CD4-positive, alpha-beta T cell treated with Interleukin-1 beta for 1 hour (primary cell): ENCODE measurements around the gene UBL4A.

Source experiments
- DNase-seq, 2 donors: peaks; one replicate each; pipeline ENCODE4 v3.0.0-alpha.2; 2020 to 2022

Gene UBL4A

DNA sequence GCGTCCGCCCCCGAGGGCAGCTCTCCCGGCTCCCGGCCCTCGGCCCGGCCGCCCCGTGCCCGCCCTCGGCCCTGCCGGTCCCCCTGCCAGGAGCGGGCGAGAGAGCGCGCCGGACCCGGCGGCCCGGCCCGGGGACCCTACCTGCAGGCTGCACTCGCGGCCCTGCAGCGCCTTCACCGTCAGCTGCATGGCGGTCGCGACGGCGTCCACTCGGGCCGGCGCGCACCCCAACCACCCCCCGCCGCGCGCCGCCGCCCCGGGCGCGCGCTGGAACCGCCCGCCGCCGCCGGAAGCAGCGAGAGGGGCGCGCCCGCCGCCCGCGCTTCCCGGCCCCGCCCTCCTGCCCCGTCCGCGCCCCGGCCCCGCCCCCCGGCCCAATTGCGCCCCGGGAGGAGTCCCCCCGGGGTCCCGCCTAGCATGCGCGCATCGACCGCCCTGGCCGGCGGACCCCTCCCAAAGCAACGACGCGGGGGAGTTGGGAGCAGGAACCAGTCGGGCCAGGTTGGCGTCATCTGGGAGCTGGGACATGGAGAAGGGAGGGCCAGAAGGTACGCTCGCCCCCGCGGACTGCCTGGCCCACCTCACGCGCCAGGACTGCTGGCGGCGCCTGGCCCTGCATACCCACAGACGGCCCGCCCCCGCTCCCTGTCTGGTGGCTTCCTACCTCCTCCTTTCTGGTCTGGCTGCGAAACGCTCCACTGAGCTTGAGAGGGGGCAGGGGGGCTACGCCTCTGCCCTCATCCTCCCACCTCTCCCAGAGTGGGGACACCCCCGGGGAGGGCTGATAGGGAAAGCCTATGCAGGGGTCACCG is at the start of gene UBL4A:
Gene UBL4A (minus strand): TSS at position 220 of the 812 bp plus-strand sequence. CDS start 31 bp downstream, at position 189.
- DNase-seq: peak; percentile 61 to 65

DNA sequence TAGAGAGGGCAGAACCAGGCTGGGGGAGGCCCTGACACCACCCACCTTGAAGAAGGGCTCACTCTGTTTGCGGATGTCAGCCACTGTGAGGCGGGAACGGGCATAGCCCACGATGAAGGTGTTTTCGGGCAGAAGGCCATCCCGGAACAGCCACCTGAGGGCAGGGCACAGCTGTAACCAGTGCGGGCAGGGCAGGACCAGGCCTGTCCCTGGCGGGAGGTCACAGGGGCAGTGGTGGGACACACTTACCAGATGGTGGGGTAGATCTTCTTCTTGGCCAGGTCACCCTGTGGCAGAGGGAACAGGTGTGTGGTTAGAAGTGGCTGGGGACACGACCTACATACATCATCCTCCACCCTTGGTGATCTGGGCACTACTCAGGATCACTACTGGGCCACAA is 49.5 kb upstream of the UBL4A start:
- DNase-seq: no peak

DNA sequence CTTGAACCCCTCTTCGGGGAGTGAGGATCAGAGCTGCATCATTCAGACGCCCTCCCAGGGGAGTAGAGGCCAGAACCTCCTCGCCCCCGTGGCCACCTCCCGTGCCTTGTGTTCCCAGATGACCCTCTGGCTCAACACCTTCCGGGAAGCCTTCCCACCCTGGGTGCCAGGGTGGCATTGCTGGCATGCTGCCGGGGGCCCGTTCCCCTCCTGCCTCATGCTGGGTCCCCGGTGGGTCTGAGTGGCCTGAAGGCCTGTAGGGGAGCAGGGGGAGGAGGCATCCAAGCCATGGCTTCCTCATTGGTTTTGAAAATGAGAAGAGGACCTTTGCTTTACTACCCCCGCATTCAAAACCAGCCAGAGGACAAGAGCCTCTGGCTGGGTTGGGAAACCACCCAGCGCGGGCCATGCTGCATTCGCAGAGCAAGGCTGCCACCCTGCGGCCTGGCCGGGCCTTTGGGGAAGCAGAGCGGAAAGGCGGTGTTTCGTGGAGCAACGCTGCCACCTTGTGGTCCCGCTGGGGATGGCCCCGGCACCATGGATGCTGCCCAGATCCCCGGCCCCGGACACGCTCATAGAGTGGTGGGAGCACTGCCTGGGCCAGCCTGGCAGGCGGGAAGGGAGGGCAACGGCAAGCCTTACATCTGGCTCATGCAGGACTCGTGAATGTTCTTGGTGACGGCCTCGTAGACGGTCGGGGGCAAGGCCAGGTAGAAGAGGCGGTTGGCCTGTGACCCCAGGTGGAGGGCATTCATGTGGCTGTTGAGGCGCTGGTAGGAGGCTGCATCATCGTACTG is 48.3 kb upstream of the UBL4A start:
- peak; percentile 88 to 92 for DNase-seq

DNA sequence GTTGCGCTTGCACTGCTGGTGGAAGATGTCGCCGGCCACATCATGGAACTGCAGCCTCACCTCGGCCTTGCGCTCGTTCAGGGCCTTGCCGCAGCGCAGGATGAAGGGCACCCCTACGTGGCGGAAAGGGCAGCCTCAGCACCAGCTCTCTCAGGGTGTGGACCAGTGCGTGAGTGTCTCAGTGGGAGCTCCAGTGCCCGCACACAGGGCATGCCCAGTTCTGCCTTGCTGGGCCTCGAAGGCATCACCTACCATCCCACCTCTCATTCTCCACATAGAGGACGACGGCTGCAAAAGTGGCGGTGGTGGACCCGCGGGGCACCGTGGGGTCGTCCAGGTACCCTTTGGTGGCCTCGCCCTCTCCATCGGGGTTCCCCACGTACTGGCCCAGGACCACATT is 46.3 kb upstream of the UBL4A start:
- DNase-seq: no peak

DNA sequence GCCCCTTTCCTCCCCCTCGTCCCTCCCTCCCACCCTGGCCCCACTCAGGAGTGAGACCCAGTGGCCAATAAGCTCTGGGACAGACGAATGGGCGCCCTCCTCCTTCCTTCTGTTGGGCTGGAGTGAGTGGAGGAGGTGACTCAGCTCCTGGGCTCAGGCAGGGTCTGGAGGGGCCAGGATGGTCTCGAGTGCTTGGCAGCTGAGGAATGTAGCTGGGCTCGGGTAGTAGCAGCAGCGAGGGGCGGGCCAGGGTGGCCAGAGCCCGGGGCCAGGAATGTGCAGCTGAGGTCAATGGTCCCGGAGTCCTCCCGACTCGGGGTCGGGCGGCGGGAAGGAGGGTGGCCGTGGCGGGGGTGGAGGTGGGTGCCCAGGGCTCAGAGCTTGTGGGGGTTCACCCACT is 45.2 kb upstream of the UBL4A start:
- no peak for DNase-seq

DNA sequence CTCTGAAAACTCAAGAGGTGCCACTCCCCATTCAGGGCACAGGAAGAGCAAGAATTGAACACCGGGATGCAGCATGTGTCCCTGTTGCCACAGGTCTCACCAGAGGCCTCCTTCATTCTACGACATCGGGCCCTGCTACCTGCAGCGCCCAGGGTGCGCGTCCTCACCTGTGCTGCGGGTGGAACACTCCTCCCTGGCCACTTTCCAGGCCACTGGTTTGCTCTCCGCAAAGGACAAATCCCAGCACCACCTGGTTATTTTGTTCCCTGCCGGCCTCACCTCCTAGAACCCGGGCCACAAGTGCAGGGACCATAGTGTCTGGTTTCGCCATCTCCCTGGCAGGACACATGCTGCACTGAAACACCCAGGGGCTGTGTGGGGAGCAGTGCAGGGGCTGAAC is 43.9 kb upstream of the UBL4A start:
- DNase-seq: no peak

DNA sequence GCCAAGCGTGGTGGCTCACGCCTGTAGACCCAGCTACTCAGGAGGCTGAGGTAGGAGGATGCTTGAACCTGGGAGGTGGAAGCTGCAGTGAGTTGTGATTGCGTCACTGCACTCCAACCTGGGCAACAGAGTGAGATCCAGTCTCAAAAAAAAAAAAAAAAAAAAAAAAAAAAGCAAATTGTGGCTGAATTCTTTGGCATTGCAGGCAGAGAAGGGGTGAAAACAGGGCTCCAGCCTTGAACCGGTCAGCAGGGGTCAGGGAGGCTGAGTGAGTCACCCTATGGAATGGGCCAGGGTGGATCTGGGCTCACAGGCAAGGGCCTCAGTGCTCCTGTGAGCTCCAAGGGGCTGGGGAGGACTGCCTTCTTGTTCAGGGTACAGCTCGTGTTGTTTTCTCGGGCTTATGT is 42.8 kb upstream of the UBL4A start:
- DNase-seq: no peak

DNA sequence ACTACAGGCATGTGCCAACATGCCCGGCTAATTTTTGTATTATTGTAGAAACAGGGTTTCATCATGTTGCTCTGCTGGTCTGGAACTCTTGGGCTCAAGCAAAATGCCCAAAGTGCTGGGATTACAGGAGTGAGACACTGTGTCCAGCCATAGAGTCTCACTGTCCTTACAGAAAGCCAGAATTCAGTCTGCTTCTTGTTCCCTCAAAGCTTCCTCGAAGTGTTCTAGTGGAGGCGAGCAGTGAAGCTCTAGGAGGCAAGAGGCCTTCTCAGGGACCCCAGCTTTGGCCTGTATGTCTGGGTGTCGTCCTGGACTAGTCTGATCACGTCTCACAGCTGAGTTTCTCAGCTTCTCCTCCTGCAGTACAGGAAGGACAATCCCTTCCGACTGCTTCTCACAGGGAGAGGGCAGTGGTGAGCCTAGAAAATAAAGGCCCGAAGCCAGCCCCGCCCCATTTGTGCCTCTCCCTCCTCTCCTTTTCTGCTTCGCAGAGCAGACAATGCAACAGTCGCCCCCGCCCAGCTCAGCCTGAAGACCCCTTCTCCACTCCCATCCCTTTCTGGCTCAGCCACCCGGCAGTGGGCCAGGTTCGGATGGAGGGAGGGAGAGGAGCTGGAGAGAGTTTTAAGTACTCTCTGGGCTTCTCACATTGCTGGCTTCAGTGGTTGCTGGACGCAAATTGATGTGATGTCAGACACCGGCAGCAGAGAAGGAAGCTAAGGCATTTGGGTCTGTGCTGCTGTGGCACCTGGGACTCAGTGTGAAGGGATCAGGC is 40.7 kb upstream of the UBL4A start:
- peak; percentile 64 to 65 for DNase-seq

DNA sequence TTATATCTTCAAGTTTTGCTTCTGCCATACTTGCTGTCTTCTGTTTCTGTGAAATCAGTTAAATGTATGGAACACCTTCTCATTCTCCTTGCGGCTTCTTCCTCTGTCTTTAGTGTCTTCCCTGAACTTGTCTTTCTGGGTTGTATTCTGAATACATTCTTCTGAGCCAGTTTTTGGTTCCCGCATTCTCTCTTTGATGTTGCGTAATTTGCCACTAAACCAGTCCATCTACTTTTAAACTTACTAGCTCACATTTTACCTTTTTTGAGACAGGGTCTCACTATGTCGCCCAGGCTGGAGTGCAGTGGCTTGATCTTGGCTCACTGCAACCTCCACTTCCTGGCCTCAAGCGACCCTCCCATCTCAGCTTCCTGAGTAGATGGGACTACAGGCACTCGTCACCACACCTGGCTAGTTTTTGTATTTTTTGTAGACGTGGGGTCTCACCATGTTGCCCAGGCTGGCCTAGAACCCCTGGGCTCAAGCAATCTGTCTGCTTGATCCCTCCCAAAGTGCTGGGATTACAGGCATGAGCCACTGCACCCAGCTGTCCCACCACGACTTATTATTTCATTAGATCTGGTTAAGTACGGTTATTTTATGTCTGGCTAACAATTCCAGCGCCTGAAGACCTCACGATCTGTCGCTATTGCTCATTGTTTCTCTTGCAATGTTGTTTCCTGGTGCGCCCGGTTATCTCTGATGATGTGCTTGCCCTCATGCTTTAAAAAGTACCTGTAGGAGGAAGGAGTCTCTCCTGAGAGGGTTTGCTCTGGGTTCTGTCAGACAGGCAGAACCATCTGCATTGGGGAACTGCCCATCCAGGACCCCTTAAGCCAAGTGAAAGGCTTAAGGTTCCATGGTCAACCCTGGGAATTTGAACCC is 39.4 kb upstream of the UBL4A start:
- DNase-seq: no peak

DNA sequence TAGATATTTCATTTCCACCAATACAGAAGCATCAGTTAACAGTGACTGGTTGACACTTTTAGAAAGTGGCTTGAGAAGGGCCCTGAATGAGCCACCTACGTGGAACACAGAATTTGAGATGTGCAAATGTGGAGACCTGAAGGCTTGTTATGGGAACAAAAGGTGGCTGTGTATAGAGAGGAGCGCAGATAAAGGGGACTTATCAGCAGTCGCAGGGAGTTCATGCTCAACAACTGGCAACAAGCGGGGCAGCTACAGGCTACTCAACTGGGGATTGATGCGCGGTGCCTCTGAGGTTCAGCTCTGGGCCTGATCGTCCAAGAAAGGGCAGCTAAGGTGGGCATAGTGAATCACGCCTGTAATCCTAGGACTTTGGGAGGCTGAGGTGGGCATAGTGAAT is 33.0 kb upstream of the UBL4A start:
- no peak for DNase-seq

DNA sequence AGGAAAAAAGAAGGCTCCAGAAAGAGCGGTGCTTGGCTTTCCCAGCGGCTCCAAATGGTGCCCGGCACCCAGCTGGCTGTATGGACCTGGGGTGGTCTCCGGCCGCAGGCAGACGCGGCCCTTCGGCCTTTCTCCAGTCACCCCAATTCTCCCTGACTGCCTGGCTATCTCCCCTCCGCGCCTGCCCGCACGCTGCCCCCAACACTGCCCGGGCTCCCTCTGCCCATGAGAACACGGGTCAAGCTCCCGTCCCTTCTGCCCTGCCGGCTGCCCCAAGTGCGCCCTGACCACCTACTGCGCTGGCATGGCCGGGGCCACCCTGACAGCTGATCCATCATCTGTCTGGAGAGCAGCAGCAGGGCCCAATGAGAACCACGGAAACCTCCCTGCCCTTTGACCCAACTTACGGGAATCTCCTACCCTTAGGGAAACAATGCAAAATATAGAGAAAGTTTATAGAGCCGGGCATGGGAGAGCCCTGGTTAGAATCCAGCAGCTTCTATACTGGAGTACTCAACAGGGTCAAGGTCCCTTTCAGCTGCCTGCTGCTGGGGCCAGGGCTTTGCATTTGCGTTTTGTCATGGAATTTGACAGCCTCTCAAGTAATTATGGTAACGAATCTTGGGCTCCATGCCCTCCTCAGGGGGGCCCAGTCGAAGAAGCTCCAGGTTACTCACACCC is 30.8 kb upstream of the UBL4A start:
- DNase-seq: no peak

DNA sequence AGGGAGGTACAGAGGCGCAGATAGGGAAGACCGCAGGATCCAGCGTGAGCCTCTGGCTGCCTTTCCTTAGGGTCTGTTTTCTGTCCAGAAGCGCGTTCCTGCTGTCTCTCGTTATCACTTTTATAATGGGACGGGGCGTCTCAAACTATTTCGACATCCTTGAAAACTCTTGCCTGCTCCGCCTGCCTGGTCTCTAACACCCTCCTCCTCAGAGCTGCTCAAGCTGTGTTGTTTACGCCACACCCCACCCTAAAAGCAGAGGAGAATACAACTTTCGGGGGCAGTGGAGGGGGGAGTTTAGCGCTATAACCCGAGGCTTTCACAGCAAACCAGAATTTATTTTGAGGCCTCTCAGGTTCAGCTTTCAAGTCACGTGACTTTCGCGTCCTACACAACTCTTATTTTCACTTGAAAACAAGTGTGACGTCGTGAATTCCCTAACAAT is 30.3 kb upstream of the UBL4A start:
- peak in 1 of 2 donors; percentile 31 for DNase-seq

DNA sequence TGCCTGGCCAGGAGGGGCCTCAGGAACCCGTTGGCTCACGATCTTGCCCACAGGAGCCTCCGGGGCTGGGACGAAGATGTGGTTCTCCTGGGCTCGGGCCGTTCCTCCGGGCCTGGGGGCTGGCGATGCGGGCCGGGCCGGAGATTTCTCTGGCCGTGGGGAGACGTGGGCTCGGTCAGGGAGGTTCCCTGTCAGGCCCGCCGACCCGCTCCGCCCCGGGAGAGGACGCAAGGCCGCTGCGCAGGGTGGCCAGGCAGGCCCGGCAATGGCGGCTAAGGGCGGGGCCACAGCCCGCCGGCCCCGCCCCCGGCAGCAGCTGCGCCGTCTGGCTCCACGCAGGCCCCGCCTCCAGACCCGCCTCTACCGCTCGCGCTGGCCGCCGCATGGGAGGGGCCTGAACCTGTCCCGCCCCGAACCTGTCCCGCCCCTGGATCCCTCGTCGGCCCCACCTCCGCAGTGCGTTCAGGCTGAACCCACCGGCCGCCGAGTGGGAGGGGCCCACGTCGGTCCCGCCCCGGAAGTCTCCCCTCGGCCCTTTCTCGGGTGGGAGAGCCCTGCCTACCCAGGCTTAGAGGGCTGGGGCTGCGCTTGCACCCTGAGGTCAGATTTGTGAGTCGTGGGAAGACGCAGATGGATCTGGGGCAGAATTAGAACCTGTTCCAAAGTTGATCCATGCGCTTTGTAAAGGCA is 29.7 kb upstream of the UBL4A start, which contains the start of gene FAM3A:
Gene FAM3A (minus strand): TSS at position 267 of the 690 bp plus-strand sequence. CDS start 460 bp downstream, outside the sequence.
- DNase-seq: peak; percentile 94

DNA sequence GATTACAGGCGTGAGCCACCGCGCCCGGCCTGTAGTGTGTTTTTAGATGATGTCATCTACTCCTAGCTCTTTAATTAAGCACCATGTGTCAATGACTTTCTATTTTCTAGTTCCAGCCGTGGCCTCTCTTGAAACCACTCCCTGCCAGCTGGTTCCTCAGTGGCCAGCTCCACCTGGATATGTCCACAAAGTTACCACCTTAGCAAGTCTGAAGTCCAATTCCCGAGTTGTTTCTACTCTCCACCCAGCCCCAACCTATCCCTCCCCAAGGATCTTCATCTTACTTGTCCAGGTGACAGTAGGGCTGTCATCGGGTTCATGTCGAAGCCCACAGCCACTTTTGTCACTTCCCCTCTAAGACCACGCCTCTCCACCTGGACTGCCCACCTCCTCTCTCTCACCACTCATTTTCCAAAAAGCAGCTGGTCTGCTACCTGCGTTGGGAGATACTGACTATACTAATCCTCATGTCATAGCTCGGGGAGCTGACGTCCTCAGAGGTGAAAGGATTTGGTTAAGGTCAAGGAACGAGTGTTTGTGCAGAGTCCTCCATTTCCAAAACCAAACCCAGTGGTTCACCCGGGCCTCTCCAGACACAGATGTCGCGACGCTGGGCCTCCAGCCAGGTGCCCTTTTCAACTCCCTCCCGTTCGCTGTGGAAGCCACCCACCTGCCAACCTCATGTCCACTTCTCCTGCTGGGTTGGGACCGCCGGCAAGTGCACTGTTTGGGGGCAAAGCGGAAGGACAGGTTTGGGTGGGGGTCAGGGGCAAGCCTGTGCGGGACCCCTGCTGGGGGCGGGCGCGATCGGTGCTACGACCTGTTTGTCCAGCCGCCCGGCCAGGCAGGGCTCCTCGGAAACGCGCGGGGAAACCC is 28.9 kb upstream of the UBL4A start:
- peak; percentile 34 to 44 for DNase-seq

DNA sequence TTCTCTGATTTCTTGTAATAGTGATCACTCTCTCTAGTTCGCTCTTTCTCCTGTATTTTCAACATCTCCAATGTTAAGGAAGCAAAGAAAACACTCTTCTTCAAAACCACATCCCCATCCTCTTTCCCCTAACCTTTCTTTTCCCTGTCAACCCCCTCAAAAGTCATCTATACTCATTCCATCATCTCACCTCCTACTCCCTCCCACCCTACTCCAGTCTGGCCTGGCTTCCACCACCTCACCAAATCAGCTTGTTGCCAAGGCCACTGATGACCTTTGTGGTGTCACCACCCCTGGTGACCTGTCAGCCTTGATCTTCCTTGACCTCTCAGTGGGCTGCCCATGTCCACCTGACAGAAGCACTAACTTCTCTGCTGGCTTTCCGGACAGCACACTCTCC is 27.3 kb upstream of the UBL4A start:
- DNase-seq: no peak

DNA sequence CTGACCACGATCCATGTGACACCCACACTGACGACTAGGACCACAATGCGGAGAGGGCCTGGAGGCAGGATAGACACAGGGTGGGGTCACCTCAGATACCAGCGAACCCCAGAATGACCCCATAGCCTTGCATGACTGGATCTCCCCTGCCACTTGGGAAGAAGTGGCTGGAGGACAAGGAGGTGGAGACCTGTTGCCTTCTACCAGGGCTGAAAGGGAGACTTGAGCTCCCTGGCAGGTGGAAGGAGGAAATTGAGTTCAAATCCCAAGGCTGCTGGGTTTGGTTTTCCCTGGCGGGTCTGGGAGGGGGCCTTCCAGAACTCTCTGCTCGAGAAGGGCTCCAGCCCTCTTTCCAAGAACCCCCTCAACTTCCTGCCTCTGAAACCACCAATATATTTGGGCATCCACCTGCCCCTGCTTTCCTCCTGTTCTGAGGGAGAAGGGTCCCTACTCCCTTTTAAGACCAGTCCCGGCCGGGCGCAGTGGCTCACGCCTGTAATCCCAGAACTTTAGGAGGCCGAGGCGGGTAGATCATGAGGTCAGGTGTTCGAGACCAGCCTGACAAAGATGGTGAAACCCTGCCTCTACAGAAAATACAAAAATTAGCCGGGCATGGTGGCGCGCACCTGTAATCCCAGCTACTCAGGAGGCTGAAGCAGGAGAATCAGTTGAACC is 26.6 kb upstream of the UBL4A start:
- DNase-seq: no peak

DNA sequence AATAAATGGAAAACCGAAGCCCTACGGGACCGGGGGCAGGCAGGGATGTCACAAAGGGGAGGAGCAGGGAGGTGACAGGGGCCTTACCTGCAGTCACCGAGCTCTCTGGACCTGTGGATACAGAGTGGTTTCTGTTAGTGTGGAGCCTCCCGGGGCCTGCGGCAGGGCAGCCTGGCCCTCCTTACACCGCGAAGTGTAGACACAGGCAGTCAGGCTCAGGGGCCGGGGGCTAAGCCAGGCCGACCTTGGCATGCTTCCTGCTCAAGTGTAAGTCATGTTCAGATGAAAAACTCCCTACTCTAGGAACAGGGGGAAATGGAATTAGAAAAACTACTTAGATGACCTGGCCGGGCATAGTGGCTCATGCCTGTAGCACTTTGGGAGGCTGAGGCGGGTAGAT is 25.3 kb upstream of the UBL4A start:
- DNase-seq: no peak

DNA sequence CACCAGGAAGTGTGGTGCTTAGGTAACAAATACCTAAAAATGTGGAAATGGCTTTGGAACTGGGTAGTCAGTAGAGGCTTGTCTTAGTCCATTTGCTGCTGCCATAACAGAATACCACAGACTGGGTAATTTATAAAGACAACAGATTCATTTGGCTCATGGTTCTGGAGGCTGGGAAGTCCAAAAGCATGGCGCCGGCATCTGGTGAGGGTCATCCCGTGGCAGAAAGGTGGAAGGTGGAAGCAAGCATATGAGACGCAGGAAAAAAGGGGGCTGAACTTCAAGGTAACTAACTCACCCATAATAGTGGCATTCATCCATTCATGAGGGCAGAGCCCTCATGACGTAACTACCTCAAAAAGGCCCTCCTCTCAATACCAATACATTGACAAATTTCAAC is 23.0 kb upstream of the UBL4A start:
- no peak for DNase-seq

DNA sequence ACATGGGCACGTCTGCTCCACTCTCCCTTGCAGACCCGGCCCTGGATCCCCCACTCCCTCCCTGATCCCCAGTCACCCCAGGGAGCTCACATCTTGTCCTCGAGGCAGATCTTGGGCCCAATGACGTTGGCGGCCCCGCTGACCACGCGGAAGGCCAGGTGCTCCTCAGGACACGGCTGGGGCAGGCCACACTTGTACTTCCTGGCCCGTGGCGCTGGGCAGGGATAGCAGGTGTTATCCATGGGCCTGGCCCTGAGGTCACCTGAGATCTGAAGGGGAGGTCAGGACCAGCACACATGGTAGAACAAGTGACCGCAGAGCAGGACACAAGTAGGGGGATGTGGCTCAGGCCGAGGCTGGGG is 21.9 kb upstream of the UBL4A start:
- no peak for DNase-seq
